Liver (tissue), 3 donors: ENCODE data around the gene FRMD5.

ENCODE experiments used
- ATF3 ChIP-seq: IDR thresholded peaks from 2 replicates; pipeline ENCODE4 v1.6.1; 2016; ENCODE audit warnings: antibody characterized with exemption
- CTCF ChIP-seq: fragments of 150-350 bp; IDR thresholded peaks from 2 replicates; pipeline ENCODE4 v1.5.1; 2017; ENCODE audit warnings: improper control_type of control experiment, low read depth, low read length; ENCODE audit not compliant: missing input control
- FOXA1 ChIP-seq: IDR thresholded peaks from 2 replicates; pipeline ENCODE4 v1.6.1; 2016; ENCODE audit warnings: antibody characterized with exemption
- JUND ChIP-seq, 2 donors: IDR thresholded peaks; 2 replicates each; pipeline ENCODE4 v1.6.1; 2016; ENCODE audit warnings: antibody characterized with exemption in 2 of 2
- RAD21 ChIP-seq, 2 donors: IDR thresholded peaks; 2 replicates each; pipeline ENCODE4 v1.6.1; 2016; ENCODE audit warnings: antibody characterized with exemption in 2 of 2, mild to moderate bottlenecking in 2 of 2
- donor health status: healthy.
- donor health status: healthy.

- TF ChIP-seq JUND (IDR thresholded peaks at IDR 0.05) (no peak), FOXA1 (no peak), CTCF (no peak), ATF3 (no peak), RAD21 (IDR thresholded peaks at IDR 0.05) (no peak)
Measured at GRCh38 chr15:44093836-44094235, 101.2 kb downstream of the FRMD5 start.
